Measurements from ENCODE around the gene POU2AF1. TPM values are rescaled to one million over a fixed set of nuclear protein-coding genes. Genes with fewer than 3 reads are reported as not detected.

The POU2AF1 gene
- total and polyA plus RNA-seq, 4 donors, result 0.21 to 2.0 (median 0.83) TPM

DNA sequence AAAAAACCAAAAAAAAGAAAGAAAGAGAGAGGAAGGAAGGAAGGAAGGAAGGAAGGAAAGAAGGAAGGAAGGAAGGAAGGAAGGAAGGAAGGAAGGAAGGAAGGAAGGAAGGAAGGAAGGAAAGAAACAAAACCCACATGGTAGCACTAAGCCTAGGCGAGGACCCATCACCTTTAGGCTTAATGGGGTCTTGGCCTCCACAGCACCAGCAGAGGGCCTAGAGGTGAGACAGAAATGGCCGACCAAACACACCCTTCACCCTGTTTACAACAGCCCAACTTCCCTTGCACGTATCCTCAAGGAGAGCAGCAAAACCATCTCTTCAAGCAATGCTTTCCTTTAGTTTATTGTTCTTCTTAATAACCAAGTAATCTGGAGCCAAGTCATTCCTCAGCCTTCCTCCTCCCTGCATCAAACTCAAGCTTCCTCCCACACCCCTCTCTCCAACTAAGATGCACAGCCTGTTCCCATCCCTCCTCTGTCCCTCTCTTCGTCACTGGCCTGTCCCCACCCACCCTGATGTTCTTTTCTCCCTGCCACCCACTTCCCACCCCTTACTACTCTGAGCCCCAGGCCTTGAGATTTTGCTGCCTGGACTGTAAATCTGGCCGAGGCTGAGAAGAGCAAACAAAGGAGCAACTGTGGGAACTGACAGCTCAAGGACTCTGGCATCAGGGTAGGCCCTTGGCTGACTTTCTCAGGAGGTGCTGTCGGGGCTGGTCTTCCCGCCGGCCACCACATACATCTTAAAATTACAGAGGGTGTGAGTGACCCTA, 26.0 kb downstream of the POU2AF1 start:
- TF ChIP-seq TAF1 (conservative IDR thresholded peaks at IDR 0.05) (no peak), NR2F2 (IDR thresholded peaks at IDR 0.05) (no peak), RAD21 (IDR thresholded peaks at IDR 0.05) (no peak), SP1 (IDR thresholded peaks at IDR 0.05) (no peak)
- TF ChIP-seq, protein P1, sequence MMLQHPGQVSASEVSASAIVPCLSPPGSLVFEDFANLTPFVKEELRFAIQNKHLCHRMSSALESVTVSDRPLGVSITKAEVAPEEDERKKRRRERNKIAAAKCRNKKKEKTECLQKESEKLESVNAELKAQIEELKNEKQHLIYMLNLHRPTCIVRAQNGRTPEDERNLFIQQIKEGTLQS (IDR thresholded peaks at IDR 0.05), result no peak
- TF ChIP-seq, protein P2, sequence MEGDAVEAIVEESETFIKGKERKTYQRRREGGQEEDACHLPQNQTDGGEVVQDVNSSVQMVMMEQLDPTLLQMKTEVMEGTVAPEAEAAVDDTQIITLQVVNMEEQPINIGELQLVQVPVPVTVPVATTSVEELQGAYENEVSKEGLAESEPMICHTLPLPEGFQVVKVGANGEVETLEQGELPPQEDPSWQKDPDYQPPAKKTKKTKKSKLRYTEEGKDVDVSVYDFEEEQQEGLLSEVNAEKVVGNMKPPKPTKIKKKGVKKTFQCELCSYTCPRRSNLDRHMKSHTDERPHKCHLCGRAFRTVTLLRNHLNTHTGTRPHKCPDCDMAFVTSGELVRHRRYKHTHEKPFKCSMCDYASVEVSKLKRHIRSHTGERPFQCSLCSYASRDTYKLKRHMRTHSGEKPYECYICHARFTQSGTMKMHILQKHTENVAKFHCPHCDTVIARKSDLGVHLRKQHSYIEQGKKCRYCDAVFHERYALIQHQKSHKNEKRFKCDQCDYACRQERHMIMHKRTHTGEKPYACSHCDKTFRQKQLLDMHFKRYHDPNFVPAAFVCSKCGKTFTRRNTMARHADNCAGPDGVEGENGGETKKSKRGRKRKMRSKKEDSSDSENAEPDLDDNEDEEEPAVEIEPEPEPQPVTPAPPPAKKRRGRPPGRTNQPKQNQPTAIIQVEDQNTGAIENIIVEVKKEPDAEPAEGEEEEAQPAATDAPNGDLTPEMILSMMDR (IDR thresholded peaks at IDR 0.05; ENCODE audit: low read depth, low read length, missing input control), result no peak
- Histone ChIP-seq H3K4me3 (ENCODE audit: low read depth in 1 of 3, low read length in 3 of 3) (no peak overlapping the region), H3K4me1 (ENCODE audit: control insufficient read depth in 4 of 4, insufficient read depth in 4 of 4, low read length in 3 of 4) (peaks cover 0 to 6% (median 1%) of the 10 kb centered on the region in 4 donors), H3K27me3 (ENCODE audit: control insufficient read depth in 4 of 4, insufficient read depth in 4 of 4, low read length in 3 of 4) (no peaks in the 10 kb centered on the region), H3K36me3 (ENCODE audit: control insufficient read depth in 4 of 4, insufficient read depth in 3 of 4, low read depth in 1 of 4, low read length in 3 of 4) (no peaks in the 10 kb centered on the region), H3K27ac (ENCODE audit: low read depth in 1 of 2, low read length in 2 of 2) (no peak overlapping the region), H3K9me3 (ENCODE audit: control insufficient read depth in 4 of 4, low read length in 3 of 4) (no peaks in the 10 kb centered on the region), H3K9ac (ENCODE audit: low read depth in 1 of 2, low read length in 2 of 2) (no peak overlapping the region)
- no peak for DNase-seq (ENCODE audit: low spot score)
- 76% methylated on average over 8 of the region's 8 CpGs for WGBS

DNA sequence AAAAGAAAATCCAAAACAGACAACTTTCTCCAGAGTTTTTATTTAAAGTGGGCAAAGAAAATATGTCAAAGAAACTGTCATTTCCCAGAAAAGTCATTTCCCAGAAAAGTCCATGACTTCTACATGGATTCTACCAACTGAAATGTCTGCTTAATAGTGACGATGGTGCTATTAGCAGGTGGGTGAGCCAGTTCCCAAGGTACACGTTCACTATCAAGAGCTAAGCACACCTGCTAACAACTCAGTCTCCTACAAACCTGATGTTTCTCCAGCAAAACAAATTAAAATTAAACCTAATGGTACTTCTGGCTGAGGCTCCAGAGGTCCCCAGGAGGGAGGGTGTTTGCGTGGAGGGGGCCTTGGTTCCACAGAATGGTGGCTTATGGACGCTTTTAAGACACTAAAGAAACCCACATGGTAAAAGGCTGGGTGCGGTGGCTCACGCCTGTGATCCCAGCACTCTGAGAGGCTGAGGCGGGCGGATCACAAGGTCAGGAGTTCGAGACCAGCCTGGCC, 26.8 kb downstream of the POU2AF1 start:
- H3K27me3 ChIP-seq (ENCODE audit: control insufficient read depth in 4 of 4, insufficient read depth in 4 of 4, low read length in 3 of 4), result no peaks in the 10 kb centered on the region
- 91% methylated on average over 9 of the region's 9 CpGs for WGBS

More for the DNA sequence above, 26.8 kb downstream of the POU2AF1 start:
- H3K36me3 ChIP-seq (ENCODE audit: control insufficient read depth in 4 of 4, insufficient read depth in 3 of 4, low read depth in 1 of 4, low read length in 3 of 4), result no peaks in the 10 kb centered on the region
- H3K4me3 ChIP-seq (ENCODE audit: low read depth in 1 of 3, low read length in 3 of 3), result no peak overlapping the region
- H3K9ac ChIP-seq (ENCODE audit: low read depth in 1 of 2, low read length in 2 of 2), result no peak overlapping the region
- peaks cover 0 to 6% (median 1%) of the 10 kb centered on the region in 4 donors for H3K4me1 ChIP-seq (ENCODE audit: control insufficient read depth in 4 of 4, insufficient read depth in 4 of 4, low read length in 3 of 4)
- no peak overlapping the region for H3K27ac ChIP-seq (ENCODE audit: low read depth in 1 of 2, low read length in 2 of 2)
- no peak for DNase-seq (ENCODE audit: low spot score)
- TF ChIP-seq, protein P3, sequence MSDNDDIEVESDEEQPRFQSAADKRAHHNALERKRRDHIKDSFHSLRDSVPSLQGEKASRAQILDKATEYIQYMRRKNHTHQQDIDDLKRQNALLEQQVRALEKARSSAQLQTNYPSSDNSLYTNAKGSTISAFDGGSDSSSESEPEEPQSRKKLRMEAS (IDR thresholded peaks at IDR 0.05), result no peak
- TF ChIP-seq, protein P4, sequence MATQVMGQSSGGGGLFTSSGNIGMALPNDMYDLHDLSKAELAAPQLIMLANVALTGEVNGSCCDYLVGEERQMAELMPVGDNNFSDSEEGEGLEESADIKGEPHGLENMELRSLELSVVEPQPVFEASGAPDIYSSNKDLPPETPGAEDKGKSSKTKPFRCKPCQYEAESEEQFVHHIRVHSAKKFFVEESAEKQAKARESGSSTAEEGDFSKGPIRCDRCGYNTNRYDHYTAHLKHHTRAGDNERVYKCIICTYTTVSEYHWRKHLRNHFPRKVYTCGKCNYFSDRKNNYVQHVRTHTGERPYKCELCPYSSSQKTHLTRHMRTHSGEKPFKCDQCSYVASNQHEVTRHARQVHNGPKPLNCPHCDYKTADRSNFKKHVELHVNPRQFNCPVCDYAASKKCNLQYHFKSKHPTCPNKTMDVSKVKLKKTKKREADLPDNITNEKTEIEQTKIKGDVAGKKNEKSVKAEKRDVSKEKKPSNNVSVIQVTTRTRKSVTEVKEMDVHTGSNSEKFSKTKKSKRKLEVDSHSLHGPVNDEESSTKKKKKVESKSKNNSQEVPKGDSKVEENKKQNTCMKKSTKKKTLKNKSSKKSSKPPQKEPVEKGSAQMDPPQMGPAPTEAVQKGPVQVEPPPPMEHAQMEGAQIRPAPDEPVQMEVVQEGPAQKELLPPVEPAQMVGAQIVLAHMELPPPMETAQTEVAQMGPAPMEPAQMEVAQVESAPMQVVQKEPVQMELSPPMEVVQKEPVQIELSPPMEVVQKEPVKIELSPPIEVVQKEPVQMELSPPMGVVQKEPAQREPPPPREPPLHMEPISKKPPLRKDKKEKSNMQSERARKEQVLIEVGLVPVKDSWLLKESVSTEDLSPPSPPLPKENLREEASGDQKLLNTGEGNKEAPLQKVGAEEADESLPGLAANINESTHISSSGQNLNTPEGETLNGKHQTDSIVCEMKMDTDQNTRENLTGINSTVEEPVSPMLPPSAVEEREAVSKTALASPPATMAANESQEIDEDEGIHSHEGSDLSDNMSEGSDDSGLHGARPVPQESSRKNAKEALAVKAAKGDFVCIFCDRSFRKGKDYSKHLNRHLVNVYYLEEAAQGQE (IDR thresholded peaks at IDR 0.05), result no peak
- no peak for TF ChIP-seq FOXA1 (IDR thresholded peaks at IDR 0.05)
- TF ChIP-seq YY1 (IDR thresholded peaks at IDR 0.05), result no peak
- no peak for TF ChIP-seq HNF4G (IDR thresholded peaks at IDR 0.05)
- no peak for TF ChIP-seq TAF1 (conservative IDR thresholded peaks at IDR 0.05)
- TF ChIP-seq HNF4A (conservative IDR thresholded peaks at IDR 0.05), result no peak
- TF ChIP-seq, protein P2 (IDR thresholded peaks at IDR 0.05; ENCODE audit: low read depth, low read length, missing input control), result no peak
- TF ChIP-seq NR2F2 (IDR thresholded peaks at IDR 0.05), result no peak
- TF ChIP-seq GABPA (IDR thresholded peaks at IDR 0.05 in 1 of 2, conservative IDR thresholded peaks at IDR 0.05 in 1 of 2), result no peak
- no peak for TF ChIP-seq SP1 (IDR thresholded peaks at IDR 0.05)
- TF ChIP-seq RAD21 (IDR thresholded peaks at IDR 0.05), result no peak
- no peak for TF ChIP-seq RXRA (IDR thresholded peaks at IDR 0.05)
- TF ChIP-seq FOXA2 (IDR thresholded peaks at IDR 0.05), result no peak
- TF ChIP-seq, protein P5, sequence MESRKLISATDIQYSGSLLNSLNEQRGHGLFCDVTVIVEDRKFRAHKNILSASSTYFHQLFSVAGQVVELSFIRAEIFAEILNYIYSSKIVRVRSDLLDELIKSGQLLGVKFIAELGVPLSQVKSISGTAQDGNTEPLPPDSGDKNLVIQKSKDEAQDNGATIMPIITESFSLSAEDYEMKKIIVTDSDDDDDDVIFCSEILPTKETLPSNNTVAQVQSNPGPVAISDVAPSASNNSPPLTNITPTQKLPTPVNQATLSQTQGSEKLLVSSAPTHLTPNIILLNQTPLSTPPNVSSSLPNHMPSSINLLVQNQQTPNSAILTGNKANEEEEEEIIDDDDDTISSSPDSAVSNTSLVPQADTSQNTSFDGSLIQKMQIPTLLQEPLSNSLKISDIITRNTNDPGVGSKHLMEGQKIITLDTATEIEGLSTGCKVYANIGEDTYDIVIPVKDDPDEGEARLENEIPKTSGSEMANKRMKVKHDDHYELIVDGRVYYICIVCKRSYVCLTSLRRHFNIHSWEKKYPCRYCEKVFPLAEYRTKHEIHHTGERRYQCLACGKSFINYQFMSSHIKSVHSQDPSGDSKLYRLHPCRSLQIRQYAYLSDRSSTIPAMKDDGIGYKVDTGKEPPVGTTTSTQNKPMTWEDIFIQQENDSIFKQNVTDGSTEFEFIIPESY (IDR thresholded peaks at IDR 0.05), result no peak
- TF ChIP-seq JUND (IDR thresholded peaks at IDR 0.05), result no peak
- no peak for TF ChIP-seq EGR1 (IDR thresholded peaks at IDR 0.05; ENCODE audit: low read depth in 2 of 2)
- TF ChIP-seq, protein P1 (IDR thresholded peaks at IDR 0.05), result no peak
- H3K9me3 ChIP-seq (ENCODE audit: control insufficient read depth in 4 of 4, low read length in 3 of 4), result no peaks in the 10 kb centered on the region

Data from liver (tissue), 9 donors.